ENCODE results near the gene ZBTB46. TPM values are rescaled to one million over a fixed set of nuclear protein-coding genes. Genes with fewer than 3 reads are reported as not detected.

ZBTB46 gene
- total and polyA plus RNA-seq, 4 donors: 0.79 to 12.1 (median 4.7) TPM

DNA sequence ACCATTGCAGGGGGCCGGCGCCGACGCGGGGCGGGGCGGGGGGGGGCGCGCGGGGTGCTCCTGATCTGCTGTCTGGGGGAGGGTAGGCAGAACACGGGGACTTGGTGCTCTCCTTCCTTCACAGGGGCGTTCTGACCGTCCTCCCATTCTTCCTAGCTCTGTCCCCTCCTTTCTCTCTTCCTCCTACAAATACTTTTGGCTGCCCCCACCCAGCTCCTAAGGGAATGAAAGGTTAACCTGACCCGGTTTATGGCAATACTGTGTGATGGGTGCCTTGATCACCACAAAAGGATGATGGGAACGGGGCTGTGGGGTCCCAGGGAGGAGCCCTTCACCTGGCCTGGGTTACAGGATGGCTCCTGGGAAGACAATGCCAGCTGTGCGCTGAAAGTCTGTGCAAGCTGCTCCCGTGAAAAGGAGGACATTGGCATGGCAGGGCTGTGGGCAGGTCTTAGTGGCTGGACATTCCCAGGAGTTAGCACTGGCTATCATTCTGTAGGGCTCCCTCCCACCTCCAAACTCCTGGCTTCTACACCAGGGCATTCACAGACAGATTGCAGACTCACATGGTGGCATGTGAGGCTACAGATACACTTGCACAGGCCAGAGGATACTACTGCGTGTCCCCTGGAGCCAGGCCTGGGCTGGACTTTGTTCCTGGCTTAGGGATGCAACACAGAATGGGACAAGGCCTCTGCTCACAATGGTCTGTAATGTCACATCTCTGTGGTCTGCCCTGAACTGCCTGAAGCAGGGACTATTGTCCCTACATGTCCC lies 32.1 kb upstream of the ZBTB46 start:
- Histone ChIP-seq H3K9me3 (ENCODE audit: control insufficient read depth in 4 of 4, low read length in 3 of 4) (no peaks in the 10 kb centered on the region), H3K27ac (ENCODE audit: low read depth in 1 of 2, low read length in 2 of 2) (peak overlapping the region; percentile 86 to 89), H3K4me3 (ENCODE audit: low read depth in 1 of 3, low read length in 3 of 3) (peak overlapping the region; percentile 53 to 70 (median 63)), H3K36me3 (ENCODE audit: control insufficient read depth in 4 of 4, insufficient read depth in 3 of 4, low read depth in 1 of 4, low read length in 3 of 4) (peaks cover 0 to 2% (median 0%) of the 10 kb centered on the region in 4 donors), H3K9ac (ENCODE audit: low read depth in 1 of 2, low read length in 2 of 2) (peak overlapping the region; percentile 21 to 90), H3K27me3 (ENCODE audit: control insufficient read depth in 4 of 4, insufficient read depth in 4 of 4, low read length in 3 of 4) (no peaks in the 10 kb centered on the region), H3K4me1 (ENCODE audit: control insufficient read depth in 4 of 4, insufficient read depth in 4 of 4, low read length in 3 of 4) (peaks cover 6 to 39% (median 20%) of the 10 kb centered on the region in 4 donors)
- WGBS: 81% methylated on average over 18 of the region's 18 CpGs
- no peak for DNase-seq (ENCODE audit: low spot score)
- TF ChIP-seq RAD21 (IDR thresholded peaks at IDR 0.05) (no peak), SP1 (IDR thresholded peaks at IDR 0.05) (no peak), ZBTB33 (IDR thresholded peaks at IDR 0.05) (no peak), RXRA (IDR thresholded peaks at IDR 0.05) (no peak), HNF4A (conservative IDR thresholded peaks at IDR 0.05) (peak; percentile 32 to 58)

DNA sequence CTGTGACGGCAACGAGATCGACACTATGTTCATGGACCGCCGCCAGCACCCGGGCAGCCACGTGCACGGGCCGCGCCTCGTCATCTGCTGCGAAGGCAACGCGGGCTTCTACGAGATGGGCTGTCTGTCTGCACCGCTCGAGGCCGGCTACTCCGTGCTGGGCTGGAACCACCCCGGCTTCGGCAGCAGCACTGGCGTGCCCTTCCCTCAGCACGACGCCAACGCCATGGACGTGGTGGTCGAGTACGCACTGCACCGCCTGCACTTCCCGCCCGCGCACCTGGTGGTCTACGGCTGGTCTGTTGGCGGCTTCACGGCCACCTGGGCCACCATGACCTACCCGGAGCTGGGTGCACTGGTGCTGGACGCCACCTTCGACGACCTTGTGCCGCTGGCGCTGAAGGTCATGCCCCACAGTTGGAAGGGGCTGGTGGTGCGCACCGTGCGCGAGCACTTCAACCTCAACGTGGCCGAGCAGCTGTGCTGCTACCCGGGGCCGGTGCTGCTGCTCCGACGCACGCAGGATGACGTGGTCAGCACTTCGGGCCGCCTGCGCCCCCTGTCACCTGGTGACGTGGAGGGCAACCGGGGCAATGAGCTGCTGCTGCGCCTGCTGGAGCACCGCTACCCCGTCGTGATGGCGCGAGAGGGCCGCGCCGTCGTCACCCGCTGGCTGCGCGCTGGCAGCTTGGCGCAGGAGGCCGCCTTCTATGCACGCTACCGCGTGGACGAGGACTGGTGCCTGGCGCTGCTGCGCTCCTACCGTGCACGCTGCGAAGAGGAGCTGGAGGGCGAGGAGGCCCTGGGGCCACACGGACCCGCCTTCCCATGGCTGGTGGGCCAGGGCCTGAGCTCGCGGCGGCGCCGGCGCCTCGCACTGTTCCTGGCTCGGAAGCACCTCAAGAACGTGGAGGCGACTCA lies 31.2 kb upstream of the ZBTB46 start:
- peaks cover 6 to 42% (median 22%) of the 10 kb centered on the region in 4 donors for H3K4me1 ChIP-seq (ENCODE audit: control insufficient read depth in 4 of 4, insufficient read depth in 4 of 4, low read length in 3 of 4)
- DNase-seq (ENCODE audit: low spot score): no peak
- H3K27me3 ChIP-seq (ENCODE audit: control insufficient read depth in 4 of 4, insufficient read depth in 4 of 4, low read length in 3 of 4): no peaks in the 10 kb centered on the region

GRCh38 chr20:63861365-63861934 lies 30.4 kb upstream of the ZBTB46 start, which contains the start of gene ABHD16B:
Gene ABHD16B, plus strand, starts transcription at chr20:63861498. Its CDS starts 43 bp downstream, at chr20:63861541.
- peaks cover 6 to 41% (median 19%) of the 10 kb centered on the region in 4 donors for H3K4me1 ChIP-seq (ENCODE audit: control insufficient read depth in 4 of 4, insufficient read depth in 4 of 4, low read length in 3 of 4)
- H3K9me3 ChIP-seq (ENCODE audit: control insufficient read depth in 4 of 4, low read length in 3 of 4): no peaks in the 10 kb centered on the region
- H3K36me3 ChIP-seq (ENCODE audit: control insufficient read depth in 4 of 4, insufficient read depth in 3 of 4, low read depth in 1 of 4, low read length in 3 of 4): peaks cover 0 to 2% (median 0%) of the 10 kb centered on the region in 4 donors
- no peak within 1 kb of the TSS for H3K4me3 ChIP-seq (ENCODE audit: low read depth in 1 of 3, low read length in 3 of 3)
- no peak for DNase-seq (ENCODE audit: low spot score)
- no peak within 1 kb of the TSS for H3K9ac ChIP-seq (ENCODE audit: low read depth in 1 of 2, low read length in 2 of 2)
- H3K27ac ChIP-seq (ENCODE audit: low read depth in 1 of 2, low read length in 2 of 2): peak within 1 kb of the TSS in 1 of 2 donors; percentile 15
- H3K27me3 ChIP-seq (ENCODE audit: control insufficient read depth in 4 of 4, insufficient read depth in 4 of 4, low read length in 3 of 4): no peaks in the 10 kb centered on the region
- 96% methylated on average over 59 of the region's 59 CpGs for WGBS
- TF ChIP-seq RXRA (IDR thresholded peaks at IDR 0.05): no peak
- TF ChIP-seq REST (IDR thresholded peaks at IDR 0.05): no peak
- no peak for TF ChIP-seq JUND (IDR thresholded peaks at IDR 0.05)
- no peak for TF ChIP-seq SP1 (IDR thresholded peaks at IDR 0.05)
- TF ChIP-seq FOXA2 (IDR thresholded peaks at IDR 0.05): no peak
- no peak for TF ChIP-seq ZBTB33 (IDR thresholded peaks at IDR 0.05)
- TF ChIP-seq NR2F2 (IDR thresholded peaks at IDR 0.05): no peak
- TF ChIP-seq RAD21 (IDR thresholded peaks at IDR 0.05): no peak
- TF ChIP-seq GABPA (IDR thresholded peaks at IDR 0.05 in 1 of 2, conservative IDR thresholded peaks at IDR 0.05 in 1 of 2): no peak

More for the DNA sequence above, 31.2 kb upstream of the ZBTB46 start:
- Histone ChIP-seq H3K9ac (ENCODE audit: low read depth in 1 of 2, low read length in 2 of 2) (no peak overlapping the region), H3K27ac (ENCODE audit: low read depth in 1 of 2, low read length in 2 of 2) (no peak overlapping the region), H3K36me3 (ENCODE audit: control insufficient read depth in 4 of 4, insufficient read depth in 3 of 4, low read depth in 1 of 4, low read length in 3 of 4) (peaks cover 0 to 2% (median 0%) of the 10 kb centered on the region in 4 donors), H3K4me3 (ENCODE audit: low read depth in 1 of 3, low read length in 3 of 3) (no peak overlapping the region), H3K9me3 (ENCODE audit: control insufficient read depth in 4 of 4, low read length in 3 of 4) (no peaks in the 10 kb centered on the region)
- 97% methylated on average over 95 of the region's 95 CpGs for WGBS
- TF ChIP-seq MAX (IDR thresholded peaks at IDR 0.05): no peak
- TF ChIP-seq RXRA (IDR thresholded peaks at IDR 0.05): no peak
- no peak for TF ChIP-seq ATF3 (IDR thresholded peaks at IDR 0.05)
- no peak for TF ChIP-seq TAF1 (conservative IDR thresholded peaks at IDR 0.05)
- no peak for TF ChIP-seq FOXA1 (IDR thresholded peaks at IDR 0.05)
- TF ChIP-seq GABPA (IDR thresholded peaks at IDR 0.05 in 1 of 2, conservative IDR thresholded peaks at IDR 0.05 in 1 of 2): no peak
- TF ChIP-seq YY1 (IDR thresholded peaks at IDR 0.05): no peak
- TF ChIP-seq HNF4G (IDR thresholded peaks at IDR 0.05): no peak
- no peak for TF ChIP-seq RAD21 (IDR thresholded peaks at IDR 0.05)
- no peak for TF ChIP-seq EGR1 (IDR thresholded peaks at IDR 0.05; ENCODE audit: low read depth in 2 of 2)
- no peak for TF ChIP-seq HNF4A (conservative IDR thresholded peaks at IDR 0.05)
- no peak for TF ChIP-seq NR2F2 (IDR thresholded peaks at IDR 0.05)
